H9 (cell line): Measurements from ENCODE around the gene KIT. TPM values are rescaled to one million over a fixed set of nuclear protein-coding genes. Genes with fewer than 3 reads are reported as not detected.

ENCODE experiments used
- DNase-seq: peaks from one replicate; pipeline ENCODE4 v3.0.0-alpha.2; 2017
- H2AFZ ChIP-seq: one replicate; pipeline ENCODE4 v1.6.1; 2013; ENCODE audit warnings: mild to moderate bottlenecking, low read length, control low read depth, moderate library complexity
- H2AK5ac ChIP-seq: 2 replicates; pipeline ENCODE4 v1.6.1; 2013; ENCODE audit warnings: low read length, control low read depth, mixed read lengths; ENCODE audit not compliant: insufficient read length
- H2BK120ac ChIP-seq: one replicate; pipeline ENCODE4 v1.6.1; 2013; ENCODE audit warnings: low read depth, mild to moderate bottlenecking, low read length, control low read depth, inconsistent platforms; ENCODE audit not compliant: poor library complexity, severe bottlenecking
- H2BK12ac ChIP-seq: 2 replicates; pipeline ENCODE4 v1.6.1; 2013; ENCODE audit warnings: low read length, control low read depth, mixed read lengths, low read depth; ENCODE audit not compliant: insufficient read length
- H2BK15ac ChIP-seq: 2 replicates; pipeline ENCODE4 v1.6.1; 2013; ENCODE audit warnings: low read depth, low read length, control low read depth
- H2BK20ac ChIP-seq: one replicate; pipeline ENCODE4 v1.6.1; 2013; ENCODE audit warnings: low read depth, mild to moderate bottlenecking, low read length, control low read depth, inconsistent platforms; ENCODE audit not compliant: poor library complexity, severe bottlenecking
- H2BK5ac ChIP-seq: 2 replicates; pipeline ENCODE4 v1.6.1; 2013; ENCODE audit warnings: low read length, control low read depth, mixed read lengths; ENCODE audit not compliant: insufficient read length
- H3K14ac ChIP-seq: 2 replicates; pipeline ENCODE4 v1.6.1; 2013; ENCODE audit warnings: low read length, control low read depth; ENCODE audit not compliant: insufficient read depth
- H3K18ac ChIP-seq: 2 replicates; pipeline ENCODE4 v1.6.1; 2013; ENCODE audit warnings: low read depth, mild to moderate bottlenecking, mixed read lengths, low read length, control low read depth; ENCODE audit not compliant: insufficient read length
- H3K23ac ChIP-seq: 2 replicates; pipeline ENCODE4 v1.6.1; 2013; ENCODE audit warnings: low read length, control low read depth, mixed read lengths, low read depth; ENCODE audit not compliant: insufficient read length
- H3K23me2 ChIP-seq: 2 replicates; pipeline ENCODE4 v1.6.1; 2013; ENCODE audit warnings: low read depth, mild to moderate bottlenecking, mixed read lengths, low read length, control low read depth; ENCODE audit not compliant: insufficient read length, poor library complexity, severe bottlenecking
- H3K27ac ChIP-seq: 2 replicates; pipeline ENCODE4 v1.5.1; 2013; ENCODE audit warnings: low read length, control low read depth, mixed read lengths, low read depth; ENCODE audit not compliant: insufficient read length
- H3K27me3 ChIP-seq: 2 replicates; pipeline ENCODE4 v1.6.1; 2013; ENCODE audit warnings: low read length, control low read depth, inconsistent platforms; ENCODE audit not compliant: insufficient read depth
- H3K4ac ChIP-seq: 2 replicates; pipeline ENCODE4 v1.6.1; 2013; ENCODE audit warnings: low read depth, mild to moderate bottlenecking, control low read depth, inconsistent platforms, low read length, moderate library complexity
- H3K4me1 ChIP-seq: 2 replicates; pipeline ENCODE4 v1.6.1; 2013; ENCODE audit warnings: low read length, control low read depth, inconsistent platforms; ENCODE audit not compliant: insufficient read depth
- H3K4me2 ChIP-seq: 2 replicates; pipeline ENCODE4 v1.6.1; 2013; ENCODE audit warnings: low read length, control low read depth, mixed read lengths; ENCODE audit not compliant: insufficient read length, insufficient read depth
- H3K56ac ChIP-seq: 2 replicates; pipeline ENCODE4 v1.6.1; 2013; ENCODE audit warnings: low read depth, mild to moderate bottlenecking, mixed read lengths, low read length, control low read depth; ENCODE audit not compliant: insufficient read length
- H3K79me1 ChIP-seq: 2 replicates; pipeline ENCODE4 v1.6.1; 2013; ENCODE audit warnings: low read depth, mild to moderate bottlenecking, moderate library complexity, low read length, control low read depth, inconsistent platforms; ENCODE audit not compliant: insufficient read depth, poor library complexity, severe bottlenecking
- H3K79me2 ChIP-seq: 2 replicates; pipeline ENCODE4 v1.6.1; 2013; ENCODE audit warnings: low read length, control low read depth, inconsistent platforms; ENCODE audit not compliant: insufficient read depth
- H3K9ac ChIP-seq: 2 replicates; pipeline ENCODE4 v1.6.1; 2013; ENCODE audit warnings: low read length, control low read depth, mixed read lengths; ENCODE audit not compliant: insufficient read length; ENCODE audit errors: extremely low read depth
- H3K9me3 ChIP-seq: one replicate; pipeline ENCODE4 v1.6.1; 2013; ENCODE audit warnings: low read depth, low read length, inconsistent platforms; ENCODE audit not compliant: control insufficient read depth
- H3T11ph ChIP-seq: one replicate; pipeline ENCODE4 v1.6.1; 2013; ENCODE audit warnings: mild to moderate bottlenecking, low read length, control low read depth, inconsistent platforms
- H4K20me1 ChIP-seq: one replicate; pipeline ENCODE4 v1.6.1; 2013; ENCODE audit not compliant: control insufficient read depth, insufficient read length, insufficient read depth
- H4K5ac ChIP-seq: 2 replicates; pipeline ENCODE4 v1.6.1; 2013; ENCODE audit warnings: low read depth, mild to moderate bottlenecking, mixed read lengths, low read length, control low read depth; ENCODE audit not compliant: insufficient read length
- H4K8ac ChIP-seq: replicated peaks from 2 replicates; pipeline ENCODE4 v1.6.1; 2013; ENCODE audit warnings: low read length, control low read depth, mixed read lengths, low read depth; ENCODE audit not compliant: insufficient read length
- H4K91ac ChIP-seq: 2 replicates; pipeline ENCODE4 v1.6.1; 2013; ENCODE audit warnings: low read depth, mild to moderate bottlenecking, moderate library complexity, mixed read lengths, low read length, control low read depth; ENCODE audit not compliant: insufficient read length
- H3K27ac Mint-ChIP-seq, 3 experiments: 2 replicates in 2 of 3; 3 replicates in 1 of 3; pipeline ENCODE4 v1.8.0; 2020 to 2021; ENCODE audit warnings: mixed read lengths in 3 of 3, mild to moderate bottlenecking in 1 of 3, moderate library complexity in 1 of 3
- H3K27me3 Mint-ChIP-seq: 2 replicates; pipeline ENCODE4 v1.8.0; 2021; ENCODE audit warnings: low read depth, mild to moderate bottlenecking, moderate library complexity, mixed read lengths
- H3K36me3 Mint-ChIP-seq, 3 experiments: 2 replicates in 2 of 3; 3 replicates in 1 of 3; pipeline ENCODE4 v1.8.0; 2020 to 2021; ENCODE audit warnings: low read depth in 3 of 3, mixed read lengths in 3 of 3; ENCODE audit not compliant: insufficient read depth in 1 of 3
- H3K4me1 Mint-ChIP-seq, 2 experiments: 2 replicates each; pipeline ENCODE4 v1.8.0; 2020; ENCODE audit warnings: mixed read lengths in 2 of 2
- H3K4me3 Mint-ChIP-seq, 2 experiments: 2 replicates in 1 of 2; 3 replicates in 1 of 2; pipeline ENCODE4 v1.8.0; 2020 to 2021; ENCODE audit warnings: mild to moderate bottlenecking in 2 of 2, mixed read lengths in 2 of 2, moderate library complexity in 1 of 2
- H3K9me3 Mint-ChIP-seq, 2 experiments: 2 replicates in 1 of 2; 3 replicates in 1 of 2; pipeline ENCODE4 v1.8.0; 2020; ENCODE audit warnings: mild to moderate bottlenecking in 2 of 2, mixed read lengths in 2 of 2, moderate library complexity in 1 of 2
- CTCF ChIP-seq: fragments of 200-600 bp; sonication (generic); conservative IDR thresholded peaks from 3 replicates; pipeline ENCODE4 v1.8.0; 2021; ENCODE audit warnings: antibody characterized with exemption, mild to moderate bottlenecking
- total RNA-seq: library from RNA; stranded (reverse); gene quantifications from 2 replicates; pipeline ENCODE4 v1.2.1, GENCODE V29; 2021

KIT gene
- total RNA-seq, 1 experiment from 2014 or later, result 6.7 TPM

- Histone ChIP-seq H2BK20ac (no peak overlapping the region), H4K20me1 (no peaks in the 10 kb centered on the region), H3K4me2 (no peak overlapping the region), H3K4me1 (peaks cover 9% of the 10 kb centered on the region; the same call in 1 of the 2 replicates), H2BK120ac (no peak overlapping the region), H3K79me2 (no peaks in the 10 kb centered on the region), H3K9me3 (no peaks in the 10 kb centered on the region), H3K14ac (no peak overlapping the region), H4K8ac (no peak overlapping the region), H3K79me1 (no peaks in the 10 kb centered on the region), H3K9ac (no peak overlapping the region), H2BK12ac (no peak overlapping the region), H4K5ac (no peak overlapping the region), H2BK15ac (no peak overlapping the region), H3K23me2 (no peaks in the 10 kb centered on the region), H3T11ph (no peak overlapping the region), H3K27me3 (no peaks in the 10 kb centered on the region), H2AFZ (no peak overlapping the region), H3K23ac (no peak overlapping the region), H2AK5ac (no peak overlapping the region), H3K56ac (no peak overlapping the region), H3K27ac (no peak overlapping the region), H2BK5ac (no peak overlapping the region), H3K18ac (no peak overlapping the region), H3K4ac (no peak overlapping the region), H4K91ac (no peak overlapping the region)
- Mint-ChIP-seq H3K27ac (peak overlapping the region in 1 of 3 experiments; percentile 14; a peak in 1 of 7 replicates), H3K4me3 (no peak overlapping the region), H3K27me3 (no peaks in the 10 kb centered on the region), H3K9me3 (peaks cover 0 to 2% of the 10 kb centered on the region in 2 experiments; a peak in 1 of 5 replicates), H3K36me3 (peaks cover 0 to 2% (median 0%) of the 10 kb centered on the region in 3 experiments; a peak in 3 of 7 replicates), H3K4me1 (peaks cover 27 to 44% of the 10 kb centered on the region in 2 experiments)
- no peak for TF ChIP-seq CTCF
- no peak for DNase-seq
These were observed 21.1 kb downstream of the KIT start for GRCh38 chr4:54678826-54679225.
